K562 (cell line): ENCODE results near the gene ETV3L. TPM values are rescaled to one million over a fixed set of nuclear protein-coding genes. Genes with fewer than 3 reads are reported as not detected.
A peak's percentile ranks its signal among the peaks of the same experiment; 100 is the strongest.

Experiments used
- CEBPB ChIP-seq: fragments of 450-650 bp; IDR thresholded peaks from 2 replicates; pipeline ENCODE4 v1.6.1; 2016; ENCODE audit warnings: missing genetic modification characterization, missing compliant biosample characterization
- CHCHD3 ChIP-seq: fragments of 250-450 bp; sonication (Bioruptor Pico); IDR thresholded peaks from 2 replicates; pipeline ENCODE4 v2.1.2; 2022; ENCODE audit warnings: mild to moderate bottlenecking
- FOXA1 ChIP-seq: fragments of 450-650 bp; IDR thresholded peaks from 2 replicates; pipeline ENCODE4 v1.6.1; 2016; ENCODE audit warnings: mild to moderate bottlenecking, borderline replicate concordance
- HNRNPK ChIP-seq: fragments of 200-400 bp; formaldehyde crosslinking; IDR thresholded peaks from one replicate; pipeline ENCODE4 v1.6.1; 2018; ENCODE audit warnings: mild to moderate bottlenecking, low read depth, low read length; ENCODE audit not compliant: poor library complexity, severe bottlenecking
- IFI16 ChIP-seq: fragments of 250-450 bp; sonication (Bioruptor Pico); IDR thresholded peaks from 2 replicates; pipeline ENCODE4 v2.1.2; 2022; ENCODE audit warnings: mild to moderate bottlenecking, inconsistent platforms
- KAT2B ChIP-seq: IDR thresholded peaks from one replicate; pipeline ENCODE4 v1.6.1; 2012; ENCODE audit warnings: low read depth, mild to moderate bottlenecking, control low read depth, inconsistent platforms, low read length, moderate library complexity
- KAT7 ChIP-seq: sonication (generic); formaldehyde crosslinking; IDR thresholded peaks from 2 replicates; pipeline ENCODE4 v1.8.0; 2022; ENCODE audit warnings: missing genetic modification reagents, mild to moderate bottlenecking, borderline replicate concordance
- NFE2 ChIP-seq: IDR thresholded peaks from 2 replicates; pipeline ENCODE4 v1.6.1; 2014; ENCODE audit warnings: antibody characterized with exemption, low read depth
- NRF1 ChIP-seq, 2 experiments: fragments of 450-650 bp; IDR thresholded peaks in 1 of 2; conservative IDR thresholded peaks in 1 of 2; 2 replicates each; pipeline ENCODE4 v1.6.1; 2014; ENCODE audit warnings: mild to moderate bottlenecking in 2 of 2
- SMAD1 ChIP-seq: fragments of 150-350 bp; IDR thresholded peaks from 2 replicates; pipeline ENCODE4 v1.6.1; 2014; ENCODE audit warnings: low read length, low read depth; ENCODE audit not compliant: partially characterized antibody
- SNRNP70 ChIP-seq: fragments of 200-400 bp; formaldehyde crosslinking; optimal IDR thresholded peaks from 2 replicates; pipeline ENCODE3; 2017; ENCODE audit warnings: low read depth, low read length
- SOX6 ChIP-seq: fragments of 450-650 bp; IDR thresholded peaks from 2 replicates; pipeline ENCODE4 v1.6.1; 2014; ENCODE audit warnings: mild to moderate bottlenecking
- ZNF384 ChIP-seq: IDR thresholded peaks from 2 replicates; pipeline ENCODE4 v1.6.1; 2012; ENCODE audit warnings: low read depth, low read length, improper control_type of control experiment
- polyA plus RNA-seq, 8 experiments: library from polyadenylated mRNA; depleted of rRNA in 4 of 8; stranded (reverse) in 5 of 8; unstranded in 3 of 8; fragments of >200 nt; fragmentation: Nextera tagmentation in 2 of 8; fragmentation: Illumina TruSeq in 1 of 8; extraction: Ambion mirVana in 2 of 8; extraction: Trizol in 1 of 8; gene quantifications; 2 replicates each; pipeline versions ENCODE4 v1.2.1 to v1.2.3, GENCODE V29; 2011 to 2014; ENCODE audit warnings: inconsistent platforms in 1 of 8, missing spikeins in 1 of 8
- total RNA-seq, 7 experiments: library from RNA; depleted of rRNA in 6 of 7; stranded (reverse); fragments of >200 nt in 6 of 7; fragmentation: Illumina TruSeq in 2 of 7; extraction: Trizol in 2 of 7; gene quantifications; 2 replicates each; pipeline versions ENCODE4 v1.2.1 to v1.2.3, GENCODE V29; 2011 to 2021; ENCODE audit warnings: low replicate concordance in 1 of 7
- TF ChIP-seq, protein P1 (sequence below): sonication (generic); formaldehyde crosslinking; IDR thresholded peaks from 2 replicates; pipeline ENCODE4 v1.8.0; 2022; ENCODE audit warnings: mild to moderate bottlenecking, missing genetic modification reagents
- TF ChIP-seq, protein P2 (sequence below): fragments of 450-650 bp; IDR thresholded peaks from one replicate; pipeline ENCODE4 v1.6.1; 2018; ENCODE audit warnings: mild to moderate bottlenecking, moderate library complexity; ENCODE audit not compliant: partially characterized antibody
- TF ChIP-seq, protein P3 (sequence below): fragments of 200-400 bp; formaldehyde crosslinking; IDR thresholded peaks from 2 replicates; pipeline ENCODE4 v1.6.1; 2017; ENCODE audit warnings: mild to moderate bottlenecking, low read depth, low read length, moderate library complexity
- TF ChIP-seq, protein P4 (sequence below), 2 experiments: IDR thresholded peaks; 2 replicates each; pipeline ENCODE4 v1.6.1; 2011; ENCODE audit warnings: borderline replicate concordance in 1 of 2, control low read depth in 1 of 2, low read depth in 1 of 2, low read length in 1 of 2, mild to moderate bottlenecking in 1 of 2, mixed read lengths in 1 of 2, moderate library complexity in 1 of 2; ENCODE audit not compliant: insufficient read depth in 1 of 2, insufficient read length in 1 of 2, poor library complexity in 1 of 2, severe bottlenecking in 1 of 2; ENCODE audit errors: extremely low read depth in 1 of 2

ETV3L gene
- total and polyA plus RNA-seq, 9 of the 15 experiments (the other 6 are each of a cell fraction or from before 2014, with no cell fraction given) = not detected

DNA sequence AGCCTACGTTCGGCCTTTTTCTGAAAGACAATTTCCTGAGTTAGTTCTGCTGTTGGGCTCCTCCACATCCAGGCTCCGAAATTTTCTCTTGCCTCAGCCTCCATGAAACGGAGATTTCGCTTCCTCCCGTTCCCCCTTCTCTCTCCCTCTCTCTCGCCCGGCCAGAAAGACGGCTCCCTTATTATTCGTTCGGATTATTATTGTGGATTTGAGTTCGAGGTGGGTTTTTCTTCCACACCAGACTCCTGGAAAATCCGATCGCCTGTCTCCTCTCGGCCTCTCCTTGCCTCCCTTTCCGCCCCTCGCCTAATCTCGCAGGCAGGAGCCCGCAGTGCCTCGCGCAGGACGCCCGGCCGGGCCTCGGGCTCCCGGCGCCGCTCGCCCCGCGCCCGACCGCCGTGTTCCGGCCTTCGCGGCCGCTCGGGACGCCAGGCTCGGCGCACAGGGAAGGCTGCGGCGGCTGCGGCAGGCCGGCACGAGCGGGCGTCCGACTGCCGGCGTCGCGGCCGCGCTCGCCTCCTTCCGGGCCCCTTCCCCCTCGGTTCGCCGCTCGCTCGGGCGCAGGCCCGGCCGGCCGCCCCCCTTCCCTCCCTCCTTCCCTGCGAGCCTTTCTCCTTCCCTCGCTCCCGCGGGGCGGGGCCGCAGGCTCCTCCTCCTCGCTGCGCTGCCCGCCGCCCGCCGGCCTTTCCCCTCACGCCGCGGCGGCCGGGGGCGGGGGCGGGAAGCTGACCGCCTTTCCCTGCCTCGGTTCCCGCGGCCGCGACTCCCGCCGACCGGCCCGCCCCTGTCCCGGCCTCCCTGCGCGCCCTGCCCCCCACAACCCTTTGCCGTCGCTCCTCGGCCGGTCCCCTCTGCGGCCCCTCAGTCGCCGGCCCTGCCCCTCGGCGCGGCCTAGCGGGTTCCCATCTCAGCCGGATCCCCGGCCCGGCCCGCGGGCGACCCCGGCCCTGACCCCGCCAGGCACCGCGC, 54.1 kb downstream of the ETV3L start, which contains the start of gene ARHGEF11 (continued):
- no peak for TF ChIP-seq KAT2B
- TF ChIP-seq FOXA1 = no peak
- TF ChIP-seq NFE2 = no peak
- TF ChIP-seq CHCHD3 = no peak
- no peak for TF ChIP-seq ZNF384
- TF ChIP-seq, protein P1, sequence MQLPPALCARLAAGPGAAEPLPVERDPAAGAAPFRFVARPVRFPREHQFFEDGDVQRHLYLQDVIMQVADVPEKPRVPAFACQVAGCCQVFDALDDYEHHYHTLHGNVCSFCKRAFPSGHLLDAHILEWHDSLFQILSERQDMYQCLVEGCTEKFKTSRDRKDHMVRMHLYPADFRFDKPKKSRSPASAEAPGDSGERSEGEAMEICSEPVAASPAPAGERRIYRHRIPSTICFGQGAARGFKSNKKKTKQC (CRISPR knock-in tag) = no peak; the same call in 1 of the 2 replicates
- TF ChIP-seq SOX6 = peak; percentile 45
- TF ChIP-seq NRF1 (conservative IDR thresholded peaks at IDR 0.05 in 1 of 2, IDR thresholded peaks at IDR 0.05 in 1 of 2) = peak; percentile 77 to 80; a peak in 2 of 4 replicates
- TF ChIP-seq SNRNP70 = no peak
- TF ChIP-seq, protein P2, sequence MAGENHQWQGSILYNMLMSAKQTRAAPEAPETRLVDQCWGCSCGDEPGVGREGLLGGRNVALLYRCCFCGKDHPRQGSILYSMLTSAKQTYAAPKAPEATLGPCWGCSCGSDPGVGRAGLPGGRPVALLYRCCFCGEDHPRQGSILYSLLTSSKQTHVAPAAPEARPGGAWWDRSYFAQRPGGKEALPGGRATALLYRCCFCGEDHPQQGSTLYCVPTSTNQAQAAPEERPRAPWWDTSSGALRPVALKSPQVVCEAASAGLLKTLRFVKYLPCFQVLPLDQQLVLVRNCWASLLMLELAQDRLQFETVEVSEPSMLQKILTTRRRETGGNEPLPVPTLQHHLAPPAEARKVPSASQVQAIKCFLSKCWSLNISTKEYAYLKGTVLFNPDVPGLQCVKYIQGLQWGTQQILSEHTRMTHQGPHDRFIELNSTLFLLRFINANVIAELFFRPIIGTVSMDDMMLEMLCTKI = no peak
- TF ChIP-seq SMAD1 = no peak
- TF ChIP-seq HNRNPK = no peak
- TF ChIP-seq KAT7 (CRISPR knock-in tag) = peak; percentile 36; the same call in 1 of the 2 replicates
- no peak for TF ChIP-seq CEBPB
- TF ChIP-seq, protein P3, sequence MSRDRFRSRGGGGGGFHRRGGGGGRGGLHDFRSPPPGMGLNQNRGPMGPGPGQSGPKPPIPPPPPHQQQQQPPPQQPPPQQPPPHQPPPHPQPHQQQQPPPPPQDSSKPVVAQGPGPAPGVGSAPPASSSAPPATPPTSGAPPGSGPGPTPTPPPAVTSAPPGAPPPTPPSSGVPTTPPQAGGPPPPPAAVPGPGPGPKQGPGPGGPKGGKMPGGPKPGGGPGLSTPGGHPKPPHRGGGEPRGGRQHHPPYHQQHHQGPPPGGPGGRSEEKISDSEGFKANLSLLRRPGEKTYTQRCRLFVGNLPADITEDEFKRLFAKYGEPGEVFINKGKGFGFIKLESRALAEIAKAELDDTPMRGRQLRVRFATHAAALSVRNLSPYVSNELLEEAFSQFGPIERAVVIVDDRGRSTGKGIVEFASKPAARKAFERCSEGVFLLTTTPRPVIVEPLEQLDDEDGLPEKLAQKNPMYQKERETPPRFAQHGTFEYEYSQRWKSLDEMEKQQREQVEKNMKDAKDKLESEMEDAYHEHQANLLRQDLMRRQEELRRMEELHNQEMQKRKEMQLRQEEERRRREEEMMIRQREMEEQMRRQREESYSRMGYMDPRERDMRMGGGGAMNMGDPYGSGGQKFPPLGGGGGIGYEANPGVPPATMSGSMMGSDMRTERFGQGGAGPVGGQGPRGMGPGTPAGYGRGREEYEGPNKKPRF = no peak
- TF ChIP-seq, protein P4, sequence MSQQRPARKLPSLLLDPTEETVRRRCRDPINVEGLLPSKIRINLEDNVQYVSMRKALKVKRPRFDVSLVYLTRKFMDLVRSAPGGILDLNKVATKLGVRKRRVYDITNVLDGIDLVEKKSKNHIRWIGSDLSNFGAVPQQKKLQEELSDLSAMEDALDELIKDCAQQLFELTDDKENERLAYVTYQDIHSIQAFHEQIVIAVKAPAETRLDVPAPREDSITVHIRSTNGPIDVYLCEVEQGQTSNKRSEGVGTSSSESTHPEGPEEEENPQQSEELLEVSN (IDR thresholded peaks at IDR 0.05; ENCODE audit: borderline replicate concordance in 1 of 2, extremely low read depth in 1 of 2, insufficient read depth in 1 of 2, insufficient read length in 1 of 2, low read depth in 1 of 2, low read length in 1 of 2, poor library complexity in 1 of 2, severe bottlenecking in 1 of 2) = peak; percentile 57 to 72
- TF ChIP-seq IFI16 (CRISPR knock-in tag) = no peak
